Panc1 (cell line): ENCODE measurements around the gene GPATCH8.

Experiments
- CTCF ChIP-seq: fragments of 450-650 bp; IDR thresholded peaks from 2 replicates; pipeline ENCODE4 v1.5.1; 2017; ENCODE audit warnings: mild to moderate bottlenecking
- POLR2AphosphoS5 ChIP-seq: IDR thresholded peaks from 2 replicates; pipeline ENCODE4 v1.6.1; 2012; ENCODE audit warnings: mild to moderate bottlenecking, low read depth, low read length, moderate library complexity
- REST ChIP-seq, 2 experiments: IDR thresholded peaks; 2 replicates each; pipeline ENCODE4 v1.6.1; 2011 to 2012; ENCODE audit warnings: low read depth in 2 of 2, control low read depth in 1 of 2, low read length in 1 of 2, mild to moderate bottlenecking in 1 of 2, moderate library complexity in 1 of 2; ENCODE audit not compliant: insufficient read depth in 1 of 2

- TF ChIP-seq REST (IDR thresholded peaks at IDR 0.05; ENCODE audit: insufficient read depth in 1 of 2, low read depth in 2 of 2, low read length in 1 of 2) (no peak), CTCF (no peak), POLR2AphosphoS5 (no peak)
Observed at GRCh38 chr17:44465897-44466296, 37.3 kb downstream of the GPATCH8 start.
